HG03196 (cell line): ENCODE data around the gene PLEKHA7.
A peak's percentile ranks its signal among the peaks of the same experiment; 100 is the strongest.
"Not testable (repeated sequence)": the region's sequence is repeated elsewhere in the genome, so short reads cannot be mapped to it uniquely, and the experiment has no call there.

Experiments used
- ATAC-seq: cut with Tn5 transposase; IDR thresholded peaks from one replicate; pipeline ENCODE4 v1.9.1; 2021; ENCODE audit not compliant: unreplicated experiment

The PLEKHA7 gene

GRCh38 chr11:17014321-17014832, at the start of gene PLEKHA7:
Gene PLEKHA7, minus strand, starts transcription at chr11:17014414. Its CDS starts 13 bp downstream, at chr11:17014401.
- ATAC-seq = no peak

- ATAC-seq = peak; percentile 55
These were observed 49.2 kb upstream of the PLEKHA7 start for GRCh38 chr11:17063171-17064002.

- ATAC-seq = not testable (repeated sequence)
These were observed 36.9 kb upstream of the PLEKHA7 start for GRCh38 chr11:17051146-17051545.

GRCh38 chr11:17048491-17048890, 34.3 kb upstream of the PLEKHA7 start:
- ATAC-seq = not testable (repeated sequence)

GRCh38 chr11:17046690-17047089, 32.5 kb upstream of the PLEKHA7 start:
- ATAC-seq = no peak

- ATAC-seq = no peak
These were observed 22.7 kb upstream of the PLEKHA7 start for GRCh38 chr11:17036666-17037658.

- ATAC-seq = not testable (repeated sequence)
These were observed 19.8 kb upstream of the PLEKHA7 start for GRCh38 chr11:17034027-17034426.

GRCh38 chr11:17026487-17027082, 12.4 kb upstream of the PLEKHA7 start:
- no peak for ATAC-seq

- ATAC-seq = no peak
These were observed 10.7 kb upstream of the PLEKHA7 start for GRCh38 chr11:17024924-17025323.

GRCh38 chr11:17021511-17021910, 7.3 kb upstream of the PLEKHA7 start:
- ATAC-seq = no peak

- ATAC-seq = no peak
These were observed 6.6 kb upstream of the PLEKHA7 start for GRCh38 chr11:17020831-17021230.

- no peak for ATAC-seq
These were observed 5.0 kb upstream of the PLEKHA7 start for GRCh38 chr11:17019232-17019631.

GRCh38 chr11:17015627-17016126, 1.5 kb upstream of the PLEKHA7 start:
- ATAC-seq = no peak

- no peak for ATAC-seq
These were observed 816 bp upstream of the PLEKHA7 start for GRCh38 chr11:17014833-17015626.

GRCh38 chr11:17013548-17014320, 480 bp downstream of the PLEKHA7 start:
- ATAC-seq = no peak

GRCh38 chr11:17012712-17013547, 1.3 kb downstream of the PLEKHA7 start:
- no peak for ATAC-seq

- no peak for ATAC-seq
These were observed 2.0 kb downstream of the PLEKHA7 start for GRCh38 chr11:17012179-17012578.

- no peak for ATAC-seq
These were observed 3.3 kb downstream of the PLEKHA7 start for GRCh38 chr11:17010851-17011420.
